HepG2 (cell line): ENCODE measurements around the gene DERL2. TPM values are rescaled to one million over a fixed set of nuclear protein-coding genes. Genes with fewer than 3 reads are reported as not detected.

Source experiments
- BRD4 ChIP-seq: sonication (generic); formaldehyde crosslinking; IDR thresholded peaks from 2 replicates; pipeline ENCODE4 v1.4.0; 2020; ENCODE audit warnings: missing genetic modification reagents
- HNRNPK ChIP-seq: fragments of 200-400 bp; formaldehyde crosslinking; IDR thresholded peaks from 2 replicates; pipeline ENCODE4 v1.6.1; 2018; ENCODE audit warnings: low read length, low read depth, moderate library complexity, mild to moderate bottlenecking; ENCODE audit not compliant: poor library complexity, severe bottlenecking
- KDM5B ChIP-seq: sonication (generic); formaldehyde crosslinking; IDR thresholded peaks from 2 replicates; pipeline ENCODE4 v1.4.0; 2020; ENCODE audit warnings: missing genetic modification reagents, mild to moderate bottlenecking, borderline replicate concordance
- NFKB2 ChIP-seq: sonication (generic); formaldehyde crosslinking; IDR thresholded peaks from 2 replicates; pipeline ENCODE4 v1.4.0; 2020; ENCODE audit warnings: missing genetic modification reagents, borderline replicate concordance
- SIX4 ChIP-seq: sonication (generic); formaldehyde crosslinking; IDR thresholded peaks from 2 replicates; pipeline ENCODE4 v1.4.0; 2020; ENCODE audit warnings: missing genetic modification reagents
- SP2 ChIP-seq: sonication (generic); formaldehyde crosslinking; IDR thresholded peaks from 2 replicates; pipeline ENCODE4 v1.5.1; 2020; ENCODE audit warnings: mild to moderate bottlenecking, missing genetic modification reagents
- SPEN ChIP-seq: sonication (generic); formaldehyde crosslinking; IDR thresholded peaks from 2 replicates; pipeline ENCODE4 v1.5.1; 2020; ENCODE audit warnings: low read depth, mild to moderate bottlenecking, missing genetic modification reagents
- TAF1 ChIP-seq: sonication (generic); formaldehyde crosslinking; IDR thresholded peaks from 2 replicates; pipeline ENCODE4 v1.4.0; 2020; ENCODE audit warnings: missing genetic modification reagents
- ZNF282 ChIP-seq: fragments of 450-650 bp; IDR thresholded peaks from 2 replicates; pipeline ENCODE4 v1.6.1; 2018; ENCODE audit not compliant: partially characterized antibody
- ZNF367 ChIP-seq: sonication (generic); formaldehyde crosslinking; IDR thresholded peaks from 2 replicates; pipeline ENCODE4 v1.4.0; 2020; ENCODE audit warnings: missing genetic modification reagents, borderline replicate concordance
- ZNF678 ChIP-seq: sonication (generic); formaldehyde crosslinking; IDR thresholded peaks from 2 replicates; pipeline ENCODE4 v1.4.0; 2020; ENCODE audit warnings: mild to moderate bottlenecking, missing genetic modification reagents
- ZSCAN29 ChIP-seq: sonication (generic); formaldehyde crosslinking; conservative IDR thresholded peaks from 2 replicates; pipeline ENCODE4 v1.4.0; 2020; ENCODE audit warnings: mild to moderate bottlenecking, missing genetic modification reagents
- polyA plus RNA-seq, 8 experiments: library from polyadenylated mRNA; depleted of rRNA in 3 of 8; stranded (reverse) in 7 of 8; unstranded in 1 of 8; fragments of >200 nt; fragmentation: Illumina TruSeq in 4 of 8; extraction: Trizol in 4 of 8; gene quantifications; 2 replicates each; pipeline versions ENCODE4 v1.2.1 to v1.2.3, GENCODE V29; 2011 to 2016; ENCODE audit warnings: low read depth in 4 of 8, missing spikeins in 1 of 8, mixed read lengths in 1 of 8; ENCODE audit not compliant: insufficient read depth in 1 of 8
- total RNA-seq, 5 experiments: library from RNA; depleted of rRNA; stranded (reverse); fragments of >200 nt; fragmentation: Illumina TruSeq; extraction: Trizol; gene quantifications; 2 replicates each; pipeline ENCODE4 v1.2.3, GENCODE V29; 2016; ENCODE audit warnings: low read depth in 1 of 5
- TF ChIP-seq, protein P1 (sequence below): IDR thresholded peaks from 2 replicates; pipeline ENCODE4 v1.6.1; 2016
- TF ChIP-seq, protein P2 (sequence below): sonication (generic); formaldehyde crosslinking; conservative IDR thresholded peaks from 2 replicates; pipeline ENCODE4 v1.5.0; 2020; ENCODE audit warnings: missing genetic modification reagents
- TF ChIP-seq, protein P3 (sequence below): sonication (generic); formaldehyde crosslinking; conservative IDR thresholded peaks from 2 replicates; pipeline ENCODE4 v1.8.1; 2023; ENCODE audit warnings: missing genetic modification reagents
- TF ChIP-seq, protein P4 (sequence below): sonication (generic); formaldehyde crosslinking; IDR thresholded peaks from 2 replicates; pipeline ENCODE4 v1.4.0; 2020; ENCODE audit warnings: missing genetic modification reagents, borderline replicate concordance
- TF ChIP-seq, protein P5 (sequence below): sonication (generic); formaldehyde crosslinking; IDR thresholded peaks from 2 replicates; pipeline ENCODE4 v1.4.0; 2020; ENCODE audit warnings: missing genetic modification reagents, borderline replicate concordance

The DERL2 gene
- total and polyA plus RNA-seq, 2 of the 13 experiments (the other 11 are each of a cell fraction or from before 2014, with no cell fraction given): 59.3 to 65.2 TPM

DNA sequence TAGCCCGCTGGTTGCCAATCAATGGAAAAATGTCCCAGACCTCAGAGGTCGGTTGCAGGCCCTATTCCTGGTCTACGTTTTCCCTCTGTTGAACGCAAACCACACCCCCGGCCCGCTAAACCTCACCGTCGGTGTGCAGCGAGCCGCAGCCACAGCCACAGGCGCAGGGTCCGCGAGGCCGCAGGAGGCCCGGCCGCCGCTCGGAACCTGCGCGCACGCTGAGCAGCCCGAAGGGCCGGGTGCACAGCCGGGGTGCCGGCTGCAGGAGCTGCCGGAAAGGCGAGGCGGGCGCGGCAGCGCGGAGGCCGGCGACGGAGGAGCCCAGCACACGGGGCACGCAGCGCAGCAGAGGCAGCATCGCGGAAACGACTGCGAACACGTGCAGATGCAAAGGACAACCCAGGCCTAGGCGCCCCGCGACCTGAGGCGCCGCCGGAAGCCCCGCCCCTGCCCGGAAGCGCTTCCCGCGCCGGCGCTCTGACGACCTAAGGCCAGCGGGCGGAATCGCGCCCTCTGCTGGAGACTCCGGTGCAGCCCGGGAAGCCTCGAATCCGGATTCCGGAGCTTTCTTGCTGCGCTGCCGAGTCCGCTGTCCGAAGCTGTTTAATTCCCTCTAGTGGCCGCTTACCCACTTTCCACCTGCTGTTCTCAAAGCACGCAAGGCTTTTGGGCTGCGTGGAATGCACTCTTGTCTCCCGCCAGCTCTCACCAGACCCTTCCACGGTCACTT is 47.1 kb downstream of the DERL2 start, which contains the start of gene C1QBP (continued):
- TF ChIP-seq HNRNPK (peak; percentile 52), NFKB2 (CRISPR knock-in tag) (peak; percentile 95; the same call in 1 of the 2 replicates), KDM5B (peak; percentile 97), SIX4 (CRISPR knock-in tag) (no peak), SP2 (peak; percentile 80), SPEN (peak; percentile 98), ZNF282 (no peak), ZNF367 (0 out of 2 replicates have a peak, but pooled peaks have one; percentile 60), ZSCAN29 (CRISPR knock-in tag) (peak; percentile 99), BRD4 (peak; percentile 86), TAF1 (peak; percentile 81), ZNF678 (CRISPR knock-in tag) (peak; percentile 91; the same call in 1 of the 2 replicates)
- TF ChIP-seq, protein P1, sequence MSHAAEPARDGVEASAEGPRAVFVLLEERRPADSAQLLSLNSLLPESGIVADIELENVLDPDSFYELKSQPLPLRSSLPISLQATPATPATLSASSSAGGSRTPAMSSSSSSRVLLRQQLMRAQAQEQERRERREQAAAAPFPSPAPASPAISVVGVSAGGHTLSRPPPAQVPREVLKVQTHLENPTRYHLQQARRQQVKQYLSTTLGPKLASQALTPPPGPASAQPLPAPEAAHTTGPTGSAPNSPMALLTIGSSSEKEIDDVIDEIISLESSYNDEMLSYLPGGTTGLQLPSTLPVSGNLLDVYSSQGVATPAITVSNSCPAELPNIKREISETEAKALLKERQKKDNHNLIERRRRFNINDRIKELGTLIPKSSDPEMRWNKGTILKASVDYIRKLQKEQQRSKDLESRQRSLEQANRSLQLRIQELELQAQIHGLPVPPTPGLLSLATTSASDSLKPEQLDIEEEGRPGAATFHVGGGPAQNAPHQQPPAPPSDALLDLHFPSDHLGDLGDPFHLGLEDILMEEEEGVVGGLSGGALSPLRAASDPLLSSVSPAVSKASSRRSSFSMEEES (CRISPR knock-in tag): peak; percentile 44; the same call in 1 of the 2 replicates
- TF ChIP-seq, protein P2, sequence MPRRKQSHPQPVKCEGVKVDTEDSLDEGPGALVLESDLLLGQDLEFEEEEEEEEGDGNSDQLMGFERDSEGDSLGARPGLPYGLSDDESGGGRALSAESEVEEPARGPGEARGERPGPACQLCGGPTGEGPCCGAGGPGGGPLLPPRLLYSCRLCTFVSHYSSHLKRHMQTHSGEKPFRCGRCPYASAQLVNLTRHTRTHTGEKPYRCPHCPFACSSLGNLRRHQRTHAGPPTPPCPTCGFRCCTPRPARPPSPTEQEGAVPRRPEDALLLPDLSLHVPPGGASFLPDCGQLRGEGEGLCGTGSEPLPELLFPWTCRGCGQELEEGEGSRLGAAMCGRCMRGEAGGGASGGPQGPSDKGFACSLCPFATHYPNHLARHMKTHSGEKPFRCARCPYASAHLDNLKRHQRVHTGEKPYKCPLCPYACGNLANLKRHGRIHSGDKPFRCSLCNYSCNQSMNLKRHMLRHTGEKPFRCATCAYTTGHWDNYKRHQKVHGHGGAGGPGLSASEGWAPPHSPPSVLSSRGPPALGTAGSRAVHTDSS: peak; percentile 50; the same call in 1 of the 2 replicates
- TF ChIP-seq, protein P3, sequence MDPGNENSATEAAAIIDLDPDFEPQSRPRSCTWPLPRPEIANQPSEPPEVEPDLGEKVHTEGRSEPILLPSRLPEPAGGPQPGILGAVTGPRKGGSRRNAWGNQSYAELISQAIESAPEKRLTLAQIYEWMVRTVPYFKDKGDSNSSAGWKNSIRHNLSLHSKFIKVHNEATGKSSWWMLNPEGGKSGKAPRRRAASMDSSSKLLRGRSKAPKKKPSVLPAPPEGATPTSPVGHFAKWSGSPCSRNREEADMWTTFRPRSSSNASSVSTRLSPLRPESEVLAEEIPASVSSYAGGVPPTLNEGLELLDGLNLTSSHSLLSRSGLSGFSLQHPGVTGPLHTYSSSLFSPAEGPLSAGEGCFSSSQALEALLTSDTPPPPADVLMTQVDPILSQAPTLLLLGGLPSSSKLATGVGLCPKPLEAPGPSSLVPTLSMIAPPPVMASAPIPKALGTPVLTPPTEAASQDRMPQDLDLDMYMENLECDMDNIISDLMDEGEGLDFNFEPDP (CRISPR knock-in tag): no peak
- TF ChIP-seq, protein P4, sequence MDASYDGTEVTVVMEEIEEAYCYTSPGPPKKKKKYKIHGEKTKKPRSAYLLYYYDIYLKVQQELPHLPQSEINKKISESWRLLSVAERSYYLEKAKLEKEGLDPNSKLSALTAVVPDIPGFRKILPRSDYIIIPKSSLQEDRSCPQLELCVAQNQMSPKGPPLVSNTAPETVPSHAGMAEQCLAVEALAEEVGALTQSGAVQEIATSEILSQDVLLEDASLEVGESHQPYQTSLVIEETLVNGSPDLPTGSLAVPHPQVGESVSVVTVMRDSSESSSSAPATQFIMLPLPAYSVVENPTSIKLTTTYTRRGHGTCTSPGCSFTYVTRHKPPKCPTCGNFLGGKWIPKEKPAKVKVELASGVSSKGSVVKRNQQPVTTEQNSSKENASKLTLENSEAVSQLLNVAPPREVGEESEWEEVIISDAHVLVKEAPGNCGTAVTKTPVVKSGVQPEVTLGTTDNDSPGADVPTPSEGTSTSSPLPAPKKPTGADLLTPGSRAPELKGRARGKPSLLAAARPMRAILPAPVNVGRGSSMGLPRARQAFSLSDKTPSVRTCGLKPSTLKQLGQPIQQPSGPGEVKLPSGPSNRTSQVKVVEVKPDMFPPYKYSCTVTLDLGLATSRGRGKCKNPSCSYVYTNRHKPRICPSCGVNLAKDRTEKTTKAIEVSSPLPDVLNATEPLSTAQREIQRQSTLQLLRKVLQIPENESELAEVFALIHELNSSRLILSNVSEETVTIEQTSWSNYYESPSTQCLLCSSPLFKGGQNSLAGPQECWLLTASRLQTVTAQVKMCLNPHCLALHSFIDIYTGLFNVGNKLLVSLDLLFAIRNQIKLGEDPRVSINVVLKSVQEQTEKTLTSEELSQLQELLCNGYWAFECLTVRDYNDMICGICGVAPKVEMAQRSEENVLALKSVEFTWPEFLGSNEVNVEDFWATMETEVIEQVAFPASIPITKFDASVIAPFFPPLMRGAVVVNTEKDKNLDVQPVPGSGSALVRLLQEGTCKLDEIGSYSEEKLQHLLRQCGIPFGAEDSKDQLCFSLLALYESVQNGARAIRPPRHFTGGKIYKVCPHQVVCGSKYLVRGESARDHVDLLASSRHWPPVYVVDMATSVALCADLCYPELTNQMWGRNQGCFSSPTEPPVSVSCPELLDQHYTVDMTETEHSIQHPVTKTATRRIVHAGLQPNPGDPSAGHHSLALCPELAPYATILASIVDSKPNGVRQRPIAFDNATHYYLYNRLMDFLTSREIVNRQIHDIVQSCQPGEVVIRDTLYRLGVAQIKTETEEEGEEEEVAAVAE: no peak
- TF ChIP-seq, protein P5, sequence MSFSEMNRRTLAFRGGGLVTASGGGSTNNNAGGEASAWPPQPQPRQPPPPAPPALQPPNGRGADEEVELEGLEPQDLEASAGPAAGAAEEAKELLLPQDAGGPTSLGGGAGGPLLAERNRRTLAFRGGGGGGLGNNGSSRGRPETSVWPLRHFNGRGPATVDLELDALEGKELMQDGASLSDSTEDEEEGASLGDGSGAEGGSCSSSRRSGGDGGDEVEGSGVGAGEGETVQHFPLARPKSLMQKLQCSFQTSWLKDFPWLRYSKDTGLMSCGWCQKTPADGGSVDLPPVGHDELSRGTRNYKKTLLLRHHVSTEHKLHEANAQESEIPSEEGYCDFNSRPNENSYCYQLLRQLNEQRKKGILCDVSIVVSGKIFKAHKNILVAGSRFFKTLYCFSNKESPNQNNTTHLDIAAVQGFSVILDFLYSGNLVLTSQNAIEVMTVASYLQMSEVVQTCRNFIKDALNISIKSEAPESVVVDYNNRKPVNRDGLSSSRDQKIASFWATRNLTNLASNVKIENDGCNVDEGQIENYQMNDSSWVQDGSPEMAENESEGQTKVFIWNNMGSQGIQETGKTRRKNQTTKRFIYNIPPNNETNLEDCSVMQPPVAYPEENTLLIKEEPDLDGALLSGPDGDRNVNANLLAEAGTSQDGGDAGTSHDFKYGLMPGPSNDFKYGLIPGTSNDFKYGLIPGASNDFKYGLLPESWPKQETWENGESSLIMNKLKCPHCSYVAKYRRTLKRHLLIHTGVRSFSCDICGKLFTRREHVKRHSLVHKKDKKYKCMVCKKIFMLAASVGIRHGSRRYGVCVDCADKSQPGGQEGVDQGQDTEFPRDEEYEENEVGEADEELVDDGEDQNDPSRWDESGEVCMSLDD (CRISPR knock-in tag): peak; percentile 74; the same call in 1 of the 2 replicates
